Panc1 (cell line): Measurements from ENCODE around the gene RING1. TPM values are rescaled to one million over a fixed set of nuclear protein-coding genes. Genes with fewer than 3 reads are reported as not detected.
A peak's percentile ranks its signal among the peaks of the same experiment; 100 is the strongest.

Source experiments
- ATAC-seq: fragments of 200-7000 bp; cut with Tn5 transposase; 2 replicates; pipeline ENCODE4 v1.9.1; 2020; ENCODE audit warnings: mild to moderate bottlenecking, moderate library complexity
- BruUV-seq: library from RNA; stranded (reverse); fragments of 400-500 nt; replicated peaks from 2 replicates; lab custom pipeline; 2021; lab: Mats Ljungman, UMichigan
- CTCF ChIA-PET: fragments of 300-600 bp; sonication (Branson Sonifier 250); formaldehyde crosslinking; loops from one replicate; lab custom pipeline; 2022; ENCODE audit warnings: antibody characterized with exemption; lab: Charles Lee
- POLR2A ChIA-PET: fragments of 300-600 bp; sonication (Branson Sonifier 250); formaldehyde crosslinking; loops from one replicate; lab custom pipeline; 2022; ENCODE audit warnings: antibody characterized with exemption; lab: Charles Lee
- DNase-seq: peaks from one replicate; pipeline ENCODE4 v3.0.0-alpha.2; 2010; ENCODE audit warnings: low read depth, low spot score
- H3K27ac ChIP-seq: 2 replicates; pipeline ENCODE4 v1.5.1; 2011; ENCODE audit warnings: mild to moderate bottlenecking, low read length, inconsistent platforms
- H3K27me3 ChIP-seq: fragments of 200-500 bp; sonication (Bioruptor generic); 2 replicates; pipeline ENCODE4 v1.6.0; 2014; ENCODE audit warnings: low read length, inconsistent platforms; ENCODE audit not compliant: control insufficient read depth, insufficient read depth
- H3K36me3 ChIP-seq: fragments of 200-500 bp; sonication (Bioruptor generic); 2 replicates; pipeline ENCODE4 v1.5.1; 2014; ENCODE audit warnings: inconsistent platforms, mild to moderate bottlenecking, low read length, moderate library complexity; ENCODE audit not compliant: control insufficient read depth, insufficient read depth
- H3K4me1 ChIP-seq: 2 replicates; pipeline ENCODE4 v1.5.1; 2011; ENCODE audit warnings: inconsistent platforms, mild to moderate bottlenecking, low read length, moderate library complexity; ENCODE audit not compliant: control insufficient read depth, insufficient read depth
- H3K4me3 ChIP-seq, 2 experiments: 2 replicates each; pipeline ENCODE4 v1.5.1; 2011 to 2012; ENCODE audit warnings: low read depth in 2 of 2, low read length in 2 of 2, mild to moderate bottlenecking in 2 of 2, inconsistent platforms in 1 of 2, moderate library complexity in 1 of 2
- H3K9me3 ChIP-seq: fragments of 200-500 bp; sonication (Bioruptor generic); 2 replicates; pipeline ENCODE4 v1.5.1; 2014; ENCODE audit warnings: low read depth, mild to moderate bottlenecking, inconsistent platforms, low read length, moderate library complexity; ENCODE audit not compliant: control insufficient read depth, insufficient read depth
- CTCF ChIP-seq: fragments of 450-650 bp; IDR thresholded peaks from 2 replicates; pipeline ENCODE4 v1.5.1; 2017; ENCODE audit warnings: mild to moderate bottlenecking
- POLR2AphosphoS5 ChIP-seq: IDR thresholded peaks from 2 replicates; pipeline ENCODE4 v1.6.1; 2012; ENCODE audit warnings: mild to moderate bottlenecking, low read depth, low read length, moderate library complexity
- REST ChIP-seq, 2 experiments: IDR thresholded peaks; 2 replicates each; pipeline ENCODE4 v1.6.1; 2011 to 2012; ENCODE audit warnings: low read depth in 2 of 2, control low read depth in 1 of 2, low read length in 1 of 2, mild to moderate bottlenecking in 1 of 2, moderate library complexity in 1 of 2; ENCODE audit not compliant: insufficient read depth in 1 of 2
- SIN3A ChIP-seq: IDR thresholded peaks from 2 replicates; pipeline ENCODE4 v1.6.1; 2012; ENCODE audit warnings: low read depth, mild to moderate bottlenecking, low read length, moderate library complexity, borderline replicate concordance; ENCODE audit not compliant: insufficient read depth
- TCF7L2 ChIP-seq: IDR thresholded peaks from 2 replicates; pipeline ENCODE4 v1.6.1; 2011; ENCODE audit warnings: mild to moderate bottlenecking, low read depth, low read length, inconsistent platforms
- in situ Hi-C: cut with HindIII; loops from 2 replicates; pipeline ENCODE4 v1.10.0; 2016; ENCODE audit warnings: low sequenced_read_pairs, low pct_unique_long_range_greater_than_20kb
- intact Hi-C: fragments of 100-400 bp; cut with micrococcal nuclease; formaldehyde crosslinking; loops from one replicate; pipeline ENCODE4 v1.10.0; 2022; ENCODE audit not compliant: unreplicated experiment
- total RNA-seq: library from RNA; stranded (reverse); gene quantifications from one replicate; pipeline ENCODE4 v1.2.1, GENCODE V29; 2021; ENCODE audit not compliant: unreplicated experiment

The RING1 gene
- total RNA-seq, 1 experiment from 2014 or later, result 33.7 TPM

- no peaks in the 10 kb centered on the region for H3K27me3 ChIP-seq
- no peak for TF ChIP-seq REST (IDR thresholded peaks at IDR 0.05; ENCODE audit: insufficient read depth in 1 of 2, low read depth in 2 of 2, low read length in 1 of 2)
- no peak for TF ChIP-seq SIN3A
- no peak for TF ChIP-seq CTCF
- no peak for TF ChIP-seq POLR2AphosphoS5
- TF ChIP-seq TCF7L2, result no peak
- intact Hi-C loops, result no loop called here
- in situ Hi-C loops, result no loop called here
- H3K4me3 ChIP-seq, result no peak overlapping the region
- ATAC-seq (no peak), DNase-seq (no peak)
- H3K9me3 ChIP-seq, result no peaks in the 10 kb centered on the region
- no TSS peak for BruUV-seq
- POLR2A ChIA-PET, result interaction anchor here (0.6 to 0.7 kb wide), 2 partner anchors 239 to 249 kb away, joined by 8 to 20 read pairs; no protein-coding TSS in a partner anchor
- no peak overlapping the region for H3K27ac ChIP-seq
- no peaks in the 10 kb centered on the region; the same call in 1 of the 2 replicates for H3K36me3 ChIP-seq
- CTCF ChIA-PET, result no interaction called here
- peaks cover 22% of the 10 kb centered on the region for H3K4me1 ChIP-seq
Observed at GRCh38 chr6:33211136-33211535, 2.8 kb downstream of the RING1 start.

GRCh38 chr6:33211666-33212422, 3.5 kb downstream of the RING1 start:
- H3K27ac ChIP-seq, result no peak overlapping the region
- H3K4me3 ChIP-seq, result no peak overlapping the region
- ChIA-PET CTCF (no interaction called here), POLR2A (interaction anchor here (0.5 kb wide), 1 partner anchor 175 kb away, joined by 4 read pairs; no protein-coding TSS in a partner anchor)
- H3K36me3 ChIP-seq, result no peaks in the 10 kb centered on the region; the same call in 1 of the 2 replicates
- TF ChIP-seq TCF7L2, result no peak
- no peak for TF ChIP-seq REST (IDR thresholded peaks at IDR 0.05; ENCODE audit: insufficient read depth in 1 of 2, low read depth in 2 of 2, low read length in 1 of 2)
- no peak for TF ChIP-seq POLR2AphosphoS5
- no peak; the same call in 1 of the 2 replicates for TF ChIP-seq CTCF
- TF ChIP-seq SIN3A, result no peak
- DNase-seq (no peak), ATAC-seq (no peak)
- in situ Hi-C loops (no loop called here), intact Hi-C loops (no loop called here)
- H3K9me3 ChIP-seq, result no peaks in the 10 kb centered on the region
- BruUV-seq, result TSS peak; percentile 49
- peaks cover 15% of the 10 kb centered on the region for H3K4me1 ChIP-seq
- H3K27me3 ChIP-seq, result no peaks in the 10 kb centered on the region
